Calu3 (cell line): ENCODE results near the gene MYH16. TPM values are rescaled to one million over a fixed set of nuclear protein-coding genes. Genes with fewer than 3 reads are reported as not detected.
A peak's percentile ranks its signal among the peaks of the same experiment; 100 is the strongest.

Experiments used
- BruUV-seq: library from RNA; stranded (reverse); fragments of 400-500 nt; replicated peaks from 2 replicates; lab custom pipeline; 2021; lab: Mats Ljungman, UMichigan
- CTCF ChIA-PET: fragments of 300-600 bp; sonication (Branson Sonifier 250); formaldehyde crosslinking; loops from one replicate; lab custom pipeline; 2022; ENCODE audit warnings: antibody characterized with exemption; lab: Charles Lee
- DNase-seq: peaks from one replicate; pipeline ENCODE4 v3.0.0; 2022
- H3K27ac Mint-ChIP-seq: one replicate; pipeline ENCODE4 v1.8.0; 2022; ENCODE audit warnings: mixed read lengths; ENCODE audit not compliant: unreplicated experiment
- H3K27me3 Mint-ChIP-seq: one replicate; pipeline ENCODE4 v1.8.0; 2022; ENCODE audit warnings: mixed read lengths; ENCODE audit not compliant: unreplicated experiment
- H3K36me3 Mint-ChIP-seq: one replicate; pipeline ENCODE4 v1.8.0; 2022; ENCODE audit warnings: mild to moderate bottlenecking, moderate library complexity, mixed read lengths; ENCODE audit not compliant: insufficient read depth, unreplicated experiment
- H3K4me1 Mint-ChIP-seq: one replicate; pipeline ENCODE4 v1.8.0; 2022; ENCODE audit warnings: mild to moderate bottlenecking, low read depth, mixed read lengths; ENCODE audit not compliant: unreplicated experiment
- H3K4me3 Mint-ChIP-seq: one replicate; pipeline ENCODE4 v1.8.0; 2022; ENCODE audit warnings: mild to moderate bottlenecking, low read depth, moderate library complexity, mixed read lengths; ENCODE audit not compliant: unreplicated experiment
- H3K9me3 Mint-ChIP-seq: one replicate; pipeline ENCODE4 v1.8.0; 2022; ENCODE audit warnings: low read depth, mixed read lengths; ENCODE audit not compliant: unreplicated experiment
- intact Hi-C: fragments of 100-400 bp; cut with micrococcal nuclease; formaldehyde crosslinking; loops from one replicate; pipeline ENCODE4 v1.10.0; 2022; ENCODE audit not compliant: unreplicated experiment
- total RNA-seq: library from RNA; stranded (reverse); gene quantifications from 2 replicates; pipeline ENCODE4 v1.2.3, GENCODE V29; 2022
- TF ChIP-seq, protein P1 (sequence below): fragments of 200-600 bp; IDR thresholded peaks from one replicate; pipeline ENCODE4 v1.8.0; 2022; ENCODE audit warnings: antibody characterized with exemption; ENCODE audit not compliant: unreplicated experiment

MYH16 gene
- total RNA-seq, 1 experiment from 2014 or later, result 0.97 TPM

DNA sequence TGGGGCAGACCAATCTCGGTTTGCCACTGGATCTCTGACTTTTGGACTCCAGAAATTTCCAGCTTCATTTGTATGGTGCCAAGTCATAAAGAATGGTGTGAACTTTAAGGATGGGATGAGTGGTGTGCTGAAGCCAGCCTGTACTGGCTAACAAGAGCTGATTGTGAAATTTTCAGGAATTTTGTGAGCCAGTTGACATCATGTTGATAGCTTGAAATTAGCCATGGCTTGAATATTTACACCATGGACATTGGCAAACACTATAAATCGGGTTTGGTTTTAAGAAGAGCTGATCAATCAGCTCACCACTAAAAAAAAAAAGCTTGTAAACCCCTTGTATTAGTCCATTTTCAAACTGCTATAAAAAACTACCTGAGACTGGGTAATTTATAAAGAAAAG is 14.1 kb upstream of the MYH16 start:
- Mint-ChIP-seq H3K4me1 (peaks cover 9% of the 10 kb centered on the region), H3K9me3 (peaks cover 4% of the 10 kb centered on the region), H3K27ac (no peak overlapping the region), H3K36me3 (no peaks in the 10 kb centered on the region), H3K4me3 (no peak overlapping the region), H3K27me3 (no peaks in the 10 kb centered on the region)
- CTCF ChIA-PET, result no interaction called here
- intact Hi-C loops, result no loop called here
- TF ChIP-seq, protein P1, sequence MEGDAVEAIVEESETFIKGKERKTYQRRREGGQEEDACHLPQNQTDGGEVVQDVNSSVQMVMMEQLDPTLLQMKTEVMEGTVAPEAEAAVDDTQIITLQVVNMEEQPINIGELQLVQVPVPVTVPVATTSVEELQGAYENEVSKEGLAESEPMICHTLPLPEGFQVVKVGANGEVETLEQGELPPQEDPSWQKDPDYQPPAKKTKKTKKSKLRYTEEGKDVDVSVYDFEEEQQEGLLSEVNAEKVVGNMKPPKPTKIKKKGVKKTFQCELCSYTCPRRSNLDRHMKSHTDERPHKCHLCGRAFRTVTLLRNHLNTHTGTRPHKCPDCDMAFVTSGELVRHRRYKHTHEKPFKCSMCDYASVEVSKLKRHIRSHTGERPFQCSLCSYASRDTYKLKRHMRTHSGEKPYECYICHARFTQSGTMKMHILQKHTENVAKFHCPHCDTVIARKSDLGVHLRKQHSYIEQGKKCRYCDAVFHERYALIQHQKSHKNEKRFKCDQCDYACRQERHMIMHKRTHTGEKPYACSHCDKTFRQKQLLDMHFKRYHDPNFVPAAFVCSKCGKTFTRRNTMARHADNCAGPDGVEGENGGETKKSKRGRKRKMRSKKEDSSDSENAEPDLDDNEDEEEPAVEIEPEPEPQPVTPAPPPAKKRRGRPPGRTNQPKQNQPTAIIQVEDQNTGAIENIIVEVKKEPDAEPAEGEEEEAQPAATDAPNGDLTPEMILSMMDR, result no peak
- no TSS peak for BruUV-seq
- no peak for DNase-seq

DNA sequence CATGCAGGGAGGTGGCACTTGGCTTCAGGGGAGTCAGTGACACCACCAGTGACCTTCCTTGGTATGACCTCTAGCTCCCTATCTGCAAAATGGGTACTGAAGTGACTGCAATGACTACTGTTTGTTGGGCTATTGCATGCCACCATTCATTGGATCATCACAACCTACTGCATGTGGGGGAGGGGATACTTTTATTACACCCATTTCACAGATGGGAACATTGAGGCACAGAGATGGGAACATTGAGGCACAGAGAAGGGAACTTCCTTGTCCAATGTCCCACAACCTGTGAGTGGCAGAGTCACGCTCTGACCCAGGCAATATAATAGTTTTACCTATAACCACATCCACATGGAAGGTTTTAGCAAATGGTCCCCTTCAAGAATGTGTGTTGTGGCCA is 12.2 kb upstream of the MYH16 start:
- DNase-seq, result no peak
- CTCF ChIA-PET, result no interaction called here
- Mint-ChIP-seq H3K36me3 (no peaks in the 10 kb centered on the region), H3K4me3 (no peak overlapping the region), H3K9me3 (peaks cover 4% of the 10 kb centered on the region), H3K4me1 (peaks cover 9% of the 10 kb centered on the region), H3K27me3 (no peaks in the 10 kb centered on the region), H3K27ac (no peak overlapping the region)
- BruUV-seq, result no TSS peak
- TF ChIP-seq, protein P1, result no peak
- intact Hi-C loops, result no loop called here

DNA sequence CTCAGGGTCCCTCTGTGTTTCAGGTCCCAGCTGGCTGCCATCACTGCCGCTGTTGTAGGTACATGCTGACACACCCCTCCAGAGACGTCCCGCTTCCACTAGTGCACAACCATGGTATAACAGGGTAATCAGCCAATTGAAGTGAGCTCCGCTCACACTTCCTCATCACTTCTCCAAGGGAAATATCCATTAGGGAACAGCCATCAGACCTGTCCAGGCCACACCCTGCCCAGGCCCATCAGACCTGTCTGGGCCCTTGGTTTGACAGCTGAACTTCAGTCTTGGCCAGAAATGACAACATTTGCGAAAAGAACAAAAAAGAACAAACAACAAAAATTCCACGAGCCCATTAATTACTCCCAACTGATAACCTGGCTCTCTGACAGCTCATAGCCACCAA is 11.0 kb upstream of the MYH16 start:
- CTCF ChIA-PET, result interaction anchor here (1.2 kb wide), 1 partner anchor 29 kb away, joined by 3 read pairs; no protein-coding TSS in a partner anchor
- Mint-ChIP-seq H3K4me3 (no peak overlapping the region), H3K27ac (no peak overlapping the region), H3K36me3 (no peaks in the 10 kb centered on the region), H3K27me3 (no peaks in the 10 kb centered on the region), H3K4me1 (peaks cover 15% of the 10 kb centered on the region), H3K9me3 (peaks cover 4% of the 10 kb centered on the region)
- DNase-seq, result no peak
- BruUV-seq, result no TSS peak
- intact Hi-C loops, result no loop called here
- TF ChIP-seq, protein P1, result no peak

DNA sequence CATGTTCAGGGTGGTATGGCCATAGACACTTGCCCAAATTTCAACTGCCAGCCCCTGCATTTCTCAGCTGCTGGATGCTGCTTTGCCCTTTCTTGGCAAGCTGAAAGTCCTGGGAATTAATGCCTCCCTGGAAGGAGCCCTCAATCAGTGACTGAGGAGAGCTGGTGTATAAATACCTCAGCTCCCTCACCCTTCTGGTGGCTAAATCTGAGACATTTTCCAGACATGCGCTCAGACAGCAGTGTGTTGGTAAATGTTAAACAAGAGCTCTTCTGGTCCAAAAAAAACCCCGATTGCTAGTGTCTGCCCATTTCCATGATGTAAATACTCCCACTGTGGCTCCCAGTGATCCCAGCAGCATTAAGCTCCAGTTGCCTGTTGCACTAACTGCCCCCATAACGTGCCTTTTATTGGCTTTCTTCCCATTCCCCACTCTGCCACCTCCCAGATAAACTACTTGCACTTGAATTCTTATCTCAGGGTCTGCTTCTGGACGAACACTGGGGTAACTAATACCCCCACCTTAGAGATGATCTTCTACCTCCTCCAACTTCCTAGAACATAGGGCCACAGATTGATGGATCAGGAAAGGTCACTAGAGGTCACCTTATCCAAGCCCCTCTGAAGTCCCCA is 6.7 kb upstream of the MYH16 start:
- CTCF ChIA-PET, result interaction anchor here (0.5 kb wide), 1 partner anchor 342 kb away, joined by 4 read pairs; no protein-coding TSS in a partner anchor
- peaks cover 4% of the 10 kb centered on the region for H3K36me3 Mint-ChIP-seq
- no peaks in the 10 kb centered on the region for H3K27me3 Mint-ChIP-seq
- no TSS peak for BruUV-seq
- no peak overlapping the region for H3K4me3 Mint-ChIP-seq
- intact Hi-C loops, result loop anchor here (5.0 kb wide), 2 partner anchors 46 to 54 kb away; no protein-coding TSS in a partner anchor
- DNase-seq, result no peak
- TF ChIP-seq, protein P1, result no peak
- H3K27ac Mint-ChIP-seq, result peak overlapping the region; percentile 37
- H3K9me3 Mint-ChIP-seq, result no peaks in the 10 kb centered on the region
- H3K4me1 Mint-ChIP-seq, result peaks cover 27% of the 10 kb centered on the region
